Aorta (tissue), 5 donors: Measurements from ENCODE around the gene TXK. TPM values are rescaled to one million over a fixed set of nuclear protein-coding genes. Genes with fewer than 3 reads are reported as not detected.

Experiments
- ATAC-seq: fragments of 200-7000 bp; cut with Tn5 transposase; one replicate; pipeline ENCODE4 v1.9.1; 2022; ENCODE audit warnings: moderate library complexity; ENCODE audit not compliant: low FRiP score
- DNase-seq, 2 donors: peaks; one replicate each; pipeline ENCODE4 v3.0.0-alpha.2; 2020
- H3K27ac ChIP-seq, 2 donors: one replicate each; pipeline ENCODE4 v1.5.1; 2013; ENCODE audit warnings: low read length in 2 of 2, mild to moderate bottlenecking in 2 of 2, moderate library complexity in 2 of 2, control low read depth in 1 of 2, inconsistent platforms in 1 of 2, low read depth in 1 of 2
- H3K27me3 ChIP-seq, 2 donors: one replicate each; pipeline ENCODE4 v1.6.1; 2013; ENCODE audit warnings: control low read depth in 1 of 2, low read length in 1 of 2, mild to moderate bottlenecking in 1 of 2, moderate library complexity in 1 of 2; ENCODE audit not compliant: insufficient read depth in 2 of 2, control insufficient read depth in 1 of 2
- H3K36me3 ChIP-seq, 2 donors: one replicate each; pipeline ENCODE4 v1.6.1; 2013; ENCODE audit warnings: control low read depth in 1 of 2, low read length in 1 of 2, mild to moderate bottlenecking in 1 of 2; ENCODE audit not compliant: insufficient read depth in 2 of 2, control insufficient read depth in 1 of 2
- H3K4me1 ChIP-seq, 2 donors: one replicate each; pipeline ENCODE4 v1.6.1; 2013; ENCODE audit warnings: low read length in 2 of 2, control low read depth in 1 of 2, mild to moderate bottlenecking in 1 of 2, moderate library complexity in 1 of 2; ENCODE audit not compliant: insufficient read depth in 2 of 2, control insufficient read depth in 1 of 2
- H3K4me3 ChIP-seq, 2 donors: one replicate each; pipeline ENCODE4 v1.5.1; 2013; ENCODE audit warnings: low read length in 2 of 2, control low read depth in 1 of 2, mild to moderate bottlenecking in 1 of 2
- H3K9me3 ChIP-seq: one replicate; pipeline ENCODE4 v1.6.1; 2013; ENCODE audit warnings: mild to moderate bottlenecking, low read length; ENCODE audit not compliant: control insufficient read depth
- WGBS, 2 donors: extraction: QIAGEN DNeasy Blood & Tissue Kit; methylation state at CpG; one replicate each; pipeline ENCODE4 v1.1.7; 2013; 5-methylcytosine and 5-hydroxymethylcytosine counted together
- intact Hi-C, 2 donors: fragments of 100-400 bp; cut with DNase I; formaldehyde crosslinking; loops; one replicate each; pipeline versions ENCODE4 v1.14.2 to v1.15.0; 2022
- polyA plus RNA-seq, 2 donors: library from polyadenylated mRNA; stranded (reverse); fragments of 200-250 nt; gene quantifications; one replicate each; pipeline ENCODE4 v1.2.3, GENCODE V29; 2013
- total RNA-seq, 2 donors: library from RNA; stranded (reverse); fragmentation: NEBNext Ultra II Directional; extraction: Animal tissue kit (Norgen Biotek cat#: 25700); gene quantifications; one replicate each; pipeline ENCODE4 v1.2.1, GENCODE V29; 2021
- donor health status: healthy with polysubstance abuse.
- donor health status: Bipolar disorder and iron deficiency.
- donor health status: DM: no; HTN: no; CAD: no.
- donor health status: DM: no; HTN: no; CAD: no.
- donor health status: DM: yes; HTN: yes; CAD: no.

TXK gene
- total and polyA plus RNA-seq, 4 donors: 0.87 to 6.8 (median 1.8) TPM

GRCh38 chr4:48105230-48105629 lies 28.8 kb downstream of the TXK start:
- no peaks in the 10 kb centered on the region for H3K36me3 ChIP-seq
- H3K9me3 ChIP-seq: no peaks in the 10 kb centered on the region
- no peaks in the 10 kb centered on the region for H3K4me1 ChIP-seq
- H3K27ac ChIP-seq: no peak overlapping the region
- intact Hi-C loops: no loop called here
- no peaks in the 10 kb centered on the region for H3K27me3 ChIP-seq
- DNase-seq (no peak), ATAC-seq (no peak)
- 55 to 72% methylated on average over 1 of the region's 1 CpG for WGBS, 2 donors
- H3K4me3 ChIP-seq: no peak overlapping the region

- DNase-seq: no peak
- WGBS, 2 donors: 78 to 95% methylated on average over 3 of the region's 3 CpGs
These were observed 30.4 kb downstream of the TXK start for GRCh38 chr4:48103483-48104139.

GRCh38 chr4:48102303-48102702 lies 31.7 kb downstream of the TXK start:
- intact Hi-C loops: no loop called here
- ATAC-seq: no peak
- H3K4me1 ChIP-seq: no peaks in the 10 kb centered on the region
- no peak overlapping the region for H3K27ac ChIP-seq
- no peak for DNase-seq
- no peak overlapping the region for H3K4me3 ChIP-seq
- H3K9me3 ChIP-seq: no peaks in the 10 kb centered on the region
- WGBS, 2 donors: 80 to 81% methylated on average over 3 of the region's 3 CpGs
- no peaks in the 10 kb centered on the region for H3K27me3 ChIP-seq
- H3K36me3 ChIP-seq: no peaks in the 10 kb centered on the region

More at GRCh38 chr4:48103483-48104139, 30.4 kb downstream of the TXK start:
- Histone ChIP-seq H3K36me3 (no peaks in the 10 kb centered on the region), H3K9me3 (no peaks in the 10 kb centered on the region), H3K27ac (no peak overlapping the region), H3K4me3 (no peak overlapping the region), H3K4me1 (no peaks in the 10 kb centered on the region), H3K27me3 (no peaks in the 10 kb centered on the region)
- ATAC-seq: no peak
- intact Hi-C loops: no loop called here

GRCh38 chr4:48100256-48100655 lies 33.8 kb downstream of the TXK start:
- DNase-seq (no peak), ATAC-seq (no peak)
- 74 to 82% methylated on average over 1 of the region's 1 CpG for WGBS, 2 donors
- Histone ChIP-seq H3K4me1 (no peaks in the 10 kb centered on the region), H3K27me3 (no peaks in the 10 kb centered on the region), H3K4me3 (no peak overlapping the region), H3K36me3 (no peaks in the 10 kb centered on the region), H3K27ac (no peak overlapping the region), H3K9me3 (no peaks in the 10 kb centered on the region)
- intact Hi-C loops: no loop called here

GRCh38 chr4:48095441-48095840 lies 38.6 kb downstream of the TXK start:
- DNase-seq (no peak), ATAC-seq (no peak)
- H3K27me3 ChIP-seq: no peaks in the 10 kb centered on the region
- H3K36me3 ChIP-seq: no peaks in the 10 kb centered on the region
- no peak overlapping the region for H3K4me3 ChIP-seq
- WGBS, 2 donors: 76 to 79% methylated on average over 2 of the region's 2 CpGs
- no peaks in the 10 kb centered on the region for H3K9me3 ChIP-seq
- intact Hi-C loops: no loop called here
- H3K4me1 ChIP-seq: no peaks in the 10 kb centered on the region
- H3K27ac ChIP-seq: no peak overlapping the region

- no peaks in the 10 kb centered on the region for H3K36me3 ChIP-seq
- DNase-seq (no peak), ATAC-seq (no peak)
- intact Hi-C loops: no loop called here
- no peak overlapping the region for H3K27ac ChIP-seq
- no peaks in the 10 kb centered on the region for H3K27me3 ChIP-seq
- WGBS, 2 donors: 52 to 56% methylated on average over 3 of the region's 3 CpGs
- H3K4me3 ChIP-seq: no peak overlapping the region
- H3K4me1 ChIP-seq: no peaks in the 10 kb centered on the region
- H3K9me3 ChIP-seq: no peaks in the 10 kb centered on the region
These were observed 40.0 kb downstream of the TXK start for GRCh38 chr4:48093991-48094416.

- WGBS, 2 donors: 71 to 74% methylated on average over 5 of the region's 5 CpGs
- Histone ChIP-seq H3K9me3 (no peaks in the 10 kb centered on the region), H3K4me1 (no peaks in the 10 kb centered on the region), H3K27me3 (no peaks in the 10 kb centered on the region), H3K4me3 (no peak overlapping the region), H3K36me3 (no peaks in the 10 kb centered on the region), H3K27ac (no peak overlapping the region)
- intact Hi-C loops: no loop called here
- ATAC-seq (no peak), DNase-seq (no peak)
These were observed 43.4 kb downstream of the TXK start for GRCh38 chr4:48090621-48091020.

GRCh38 chr4:48085821-48086589 lies 48.0 kb downstream of the TXK start:
- WGBS, 2 donors: 67 to 69% methylated on average over 8 of the region's 8 CpGs
- DNase-seq (no peak), ATAC-seq (no peak)
- Histone ChIP-seq H3K4me1 (no peaks in the 10 kb centered on the region), H3K27ac (no peak overlapping the region), H3K4me3 (no peak overlapping the region), H3K27me3 (no peaks in the 10 kb centered on the region), H3K36me3 (no peaks in the 10 kb centered on the region), H3K9me3 (no peaks in the 10 kb centered on the region)
- intact Hi-C loops: loop anchor here (2.0 to 10.0 kb wide), 2 partner anchors 83 to 151 kb away; no protein-coding TSS in a partner anchor

- Histone ChIP-seq H3K4me3 (no peak overlapping the region), H3K4me1 (no peaks in the 10 kb centered on the region), H3K27me3 (no peaks in the 10 kb centered on the region), H3K27ac (no peak overlapping the region), H3K36me3 (no peaks in the 10 kb centered on the region), H3K9me3 (no peaks in the 10 kb centered on the region)
- ATAC-seq (peak; percentile 20), DNase-seq (no peak)
- 76 to 78% methylated on average over 2 of the region's 2 CpGs for WGBS, 2 donors
- intact Hi-C loops: loop anchor here (5.0 to 10.0 kb wide), 2 partner anchors 148 to 156 kb away; no protein-coding TSS in a partner anchor
These were observed 51.1 kb downstream of the TXK start for GRCh38 chr4:48082956-48083355.
